HG03108 (cell line): ENCODE results near the gene SLC52A1.

Source experiments
- ATAC-seq: cut with Tn5 transposase; IDR thresholded peaks from one replicate; pipeline ENCODE4 v1.9.1; 2021; ENCODE audit warnings: moderate library complexity; ENCODE audit not compliant: unreplicated experiment

The SLC52A1 gene

DNA sequence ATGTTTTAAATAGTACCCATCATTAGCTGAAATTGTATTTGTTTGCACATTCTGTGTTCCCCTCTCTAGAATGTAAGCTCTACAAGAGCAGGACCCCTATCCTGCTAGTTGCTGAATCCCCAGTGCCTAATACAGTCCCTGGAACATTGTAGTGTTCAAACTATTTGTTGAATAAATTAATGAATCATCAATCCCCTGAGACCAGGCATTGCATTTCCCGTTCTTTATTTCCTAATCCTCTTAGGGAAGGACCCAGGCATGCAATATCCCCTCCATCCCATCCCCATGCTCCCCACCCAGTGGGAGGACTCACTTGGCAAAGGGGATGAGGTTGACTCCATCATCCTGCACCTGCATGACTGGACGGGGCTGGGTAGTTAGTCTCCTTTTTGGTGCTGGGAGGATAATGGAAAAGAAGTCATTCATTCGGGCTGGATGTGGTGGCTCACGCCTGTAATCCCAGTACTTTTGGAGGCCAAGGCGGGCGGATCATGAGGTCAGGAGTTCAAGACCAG is 41.1 kb downstream of the SLC52A1 start:
- no peak for ATAC-seq

DNA sequence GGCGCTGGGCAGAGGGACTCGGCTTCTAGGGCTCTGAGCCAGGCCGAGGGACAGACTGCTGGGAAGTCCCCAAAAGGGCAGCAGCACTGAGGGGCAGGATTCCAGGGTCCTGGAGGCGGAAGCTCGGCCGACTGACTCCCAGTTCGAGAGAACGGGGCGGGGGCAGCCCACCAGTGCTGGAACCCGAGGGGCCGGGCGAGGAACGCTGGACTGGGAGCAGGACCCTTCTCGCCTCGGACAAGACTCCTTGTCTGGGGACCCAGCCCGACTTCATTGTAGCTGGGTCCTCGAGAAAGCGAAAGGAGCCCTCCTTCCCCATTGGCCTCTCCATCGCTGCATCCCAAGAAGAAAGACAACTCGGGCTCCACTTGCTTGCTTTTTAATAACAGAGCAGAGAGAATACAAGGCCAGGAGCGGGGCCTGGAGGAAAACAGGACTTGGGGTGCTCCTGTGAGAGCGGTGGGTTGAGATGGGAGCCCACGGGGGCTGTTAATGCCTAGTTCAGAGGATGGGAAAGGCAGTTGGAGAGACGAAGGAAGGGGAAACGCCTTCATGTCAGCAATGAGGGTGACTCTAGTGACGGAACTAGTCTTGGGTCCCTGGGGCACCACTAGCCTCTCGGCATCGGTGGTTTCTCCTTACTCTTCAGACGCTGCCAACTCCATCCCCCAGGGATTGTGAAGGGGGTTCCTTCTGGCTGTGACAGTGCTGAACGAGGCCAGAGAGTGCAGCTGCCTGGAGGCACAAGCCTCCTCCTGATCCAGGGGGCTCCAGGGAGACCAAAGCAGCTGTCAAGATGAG is 47.3 kb downstream of the SLC52A1 start:
- no peak for ATAC-seq

DNA sequence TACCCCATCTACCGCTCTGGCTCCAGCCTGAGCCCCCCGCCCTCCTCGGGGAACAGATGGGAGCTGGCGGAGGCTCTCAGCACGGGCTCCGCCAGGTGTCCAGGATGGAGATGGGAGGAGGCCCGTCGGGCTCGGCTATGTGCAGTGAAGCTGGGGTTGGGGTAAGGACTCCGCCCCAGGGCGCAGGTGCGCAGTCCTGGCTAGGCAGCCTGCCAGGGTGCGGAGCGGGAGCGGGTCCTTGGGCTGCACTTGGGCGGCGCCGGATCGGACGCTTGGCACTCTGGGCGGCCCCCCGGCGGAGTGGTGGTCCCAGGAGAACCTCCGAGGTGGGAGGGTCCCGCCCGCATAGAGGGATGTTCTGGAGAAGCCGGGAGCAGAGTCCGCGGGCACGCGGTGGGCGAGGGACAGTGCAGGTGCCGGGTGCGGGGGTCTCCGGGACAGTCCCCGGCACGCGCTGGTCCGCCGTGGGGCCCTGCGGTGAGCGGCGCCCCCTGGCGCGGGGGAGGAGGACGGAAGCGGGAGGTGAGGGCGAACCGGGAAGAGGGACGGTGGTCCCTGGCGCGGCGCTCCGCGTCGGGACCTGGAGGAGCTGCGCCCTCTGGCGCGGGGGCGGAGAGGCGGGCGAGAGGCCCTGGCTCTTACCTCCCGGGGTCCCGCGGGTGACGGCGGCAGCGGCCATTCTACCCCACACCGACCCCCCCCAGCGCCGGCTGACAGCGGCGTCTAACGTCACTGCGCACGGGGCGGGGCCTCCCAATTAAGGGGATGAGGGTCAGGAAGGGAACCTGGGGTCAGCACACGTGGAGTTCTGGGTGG is 48.1 kb downstream of the SLC52A1 start, which contains the start of gene CAMTA2:
CAMTA2 (minus strand) TSS at position 725 of the 816 bp plus-strand sequence. CDS start 1,453 bp downstream, outside the sequence.
- peak; percentile 76 for ATAC-seq

DNA sequence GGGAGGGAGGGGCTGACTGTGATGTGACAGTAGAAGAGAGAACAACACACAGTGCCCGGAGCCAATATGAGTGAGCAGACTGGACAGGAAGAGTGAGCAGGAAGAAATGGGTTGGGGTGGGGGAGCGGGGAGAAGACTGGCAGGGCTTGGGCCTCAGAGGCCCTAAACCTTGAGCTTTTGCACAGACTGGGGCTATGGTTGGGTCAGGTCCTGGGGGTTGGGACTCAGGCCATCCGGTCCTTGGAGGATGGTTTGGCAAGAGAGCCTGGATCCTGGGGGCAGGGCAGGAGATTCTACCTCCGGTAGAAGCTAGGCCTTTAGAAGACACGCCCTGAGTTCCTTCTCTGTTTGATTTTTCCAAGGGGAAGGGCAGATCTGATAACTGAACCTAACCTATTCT is 48.8 kb downstream of the SLC52A1 start:
- ATAC-seq = no peak
